H4 (cell line): ENCODE measurements around the gene PRDM15. TPM values are rescaled to one million over a fixed set of nuclear protein-coding genes. Genes with fewer than 3 reads are reported as not detected.

Experiments used
- DNase-seq: peaks from one replicate; pipeline ENCODE4 v3.0.0-alpha.2; 2015; ENCODE audit warnings: low spot score
- total RNA-seq: library from RNA; depleted of rRNA; stranded (reverse); fragments of >200 nt; shearing (Covaris generic); gene quantifications from 2 replicates; pipeline ENCODE4 v1.2.3, GENCODE V29; 2014

PRDM15 gene
- total RNA-seq, 1 experiment from 2014 or later = 2.4 TPM

DNA sequence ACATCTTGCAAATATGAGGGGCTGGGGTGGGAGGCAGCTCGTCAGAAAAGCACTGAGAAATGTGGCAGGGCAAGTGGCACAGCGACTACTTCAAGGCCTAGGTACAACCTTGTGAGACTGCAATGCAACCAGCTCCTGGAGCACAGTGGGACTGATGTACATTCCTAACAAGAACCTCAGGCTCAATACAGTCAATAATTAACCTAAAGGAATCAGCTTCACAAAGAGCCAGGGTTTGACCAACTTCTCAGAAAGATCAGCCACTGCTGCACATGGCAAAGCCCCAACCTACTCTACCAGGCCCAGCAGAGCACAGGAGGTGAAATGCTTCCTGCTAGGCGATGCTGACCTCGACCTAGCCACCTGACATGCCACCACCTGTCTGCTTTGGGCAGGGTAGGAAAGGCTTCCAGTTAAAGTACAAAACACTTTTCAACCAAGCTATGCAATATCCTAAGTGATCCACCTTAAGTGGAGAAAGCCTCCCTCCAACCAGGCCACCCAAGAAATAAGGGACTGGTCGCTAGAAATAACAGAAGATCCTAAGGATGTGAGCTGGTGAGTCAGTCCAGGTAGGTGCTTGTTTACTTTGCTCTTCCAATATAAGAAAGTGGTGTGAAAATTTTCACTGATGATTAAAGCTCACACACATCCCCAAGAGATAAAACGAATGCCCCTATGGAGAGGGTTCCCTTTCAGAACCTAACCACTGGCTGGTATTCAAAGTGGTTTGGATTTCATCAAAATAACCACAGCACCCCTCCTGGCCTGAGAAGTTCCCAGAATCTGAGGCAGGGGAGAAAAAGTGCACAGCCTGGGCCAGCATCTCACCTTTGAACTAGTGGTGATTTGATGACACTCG lies 114.4 kb downstream of the PRDM15 start:
- DNase-seq = no peak

DNA sequence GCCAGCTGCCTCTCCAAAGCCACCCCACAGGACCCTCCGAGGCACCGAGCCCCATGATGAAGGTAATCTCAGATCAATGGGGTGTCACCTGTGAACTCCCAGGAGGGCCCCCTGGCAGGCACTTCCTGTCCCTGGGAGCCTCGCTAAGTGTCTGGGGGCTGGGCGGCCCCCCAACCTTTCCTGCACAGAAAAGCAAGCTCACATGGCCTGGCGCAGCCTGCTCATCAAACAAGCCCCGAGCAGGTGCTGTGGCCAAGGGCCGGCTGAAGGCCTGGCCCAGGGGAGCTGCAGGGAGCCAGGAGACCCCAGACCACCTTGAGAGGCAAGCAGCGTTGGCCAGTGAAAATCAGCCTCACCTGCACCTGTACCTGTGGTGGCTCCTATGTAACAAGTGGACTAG lies 115.1 kb downstream of the PRDM15 start:
- no peak for DNase-seq

DNA sequence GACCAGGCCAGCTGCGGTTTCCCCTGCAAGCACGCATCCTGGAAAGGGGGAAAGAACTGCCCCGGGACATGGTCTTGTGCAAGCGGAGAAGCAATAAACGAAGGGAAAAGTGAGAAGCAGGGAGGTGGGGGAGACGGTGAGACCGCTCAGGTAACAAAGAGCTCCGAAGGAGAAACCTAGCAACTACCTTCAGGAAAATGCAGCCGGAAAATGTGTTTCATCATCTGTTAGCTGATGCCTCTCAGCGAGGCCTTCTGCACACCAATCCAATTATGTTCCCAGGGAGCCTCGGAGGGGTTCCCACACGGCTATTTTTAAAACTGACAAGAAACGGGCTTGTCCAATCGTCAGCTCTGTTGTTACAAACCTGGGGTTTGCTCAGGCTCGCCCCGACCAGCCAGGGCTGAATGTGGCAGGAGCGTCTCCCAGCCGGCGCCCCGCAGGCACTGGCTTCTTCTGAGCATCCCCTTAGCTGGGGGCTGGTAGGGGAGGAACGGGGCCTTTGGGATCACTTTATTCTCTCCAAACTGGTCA lies 115.7 kb downstream of the PRDM15 start:
- DNase-seq = peak; percentile 80

- DNase-seq = no peak
Measured at GRCh38 chr21:41762753-41763152, 116.4 kb downstream of the PRDM15 start.

GRCh38 chr21:41761934-41762635 lies 117.1 kb downstream of the PRDM15 start:
- no peak for DNase-seq

- peak; percentile 83 for DNase-seq
Measured at GRCh38 chr21:41761211-41761933, 117.8 kb downstream of the PRDM15 start.

GRCh38 chr21:41760411-41760810 lies 118.7 kb downstream of the PRDM15 start:
- DNase-seq = no peak

GRCh38 chr21:41759926-41760325 lies 119.2 kb downstream of the PRDM15 start:
- no peak for DNase-seq

DNA sequence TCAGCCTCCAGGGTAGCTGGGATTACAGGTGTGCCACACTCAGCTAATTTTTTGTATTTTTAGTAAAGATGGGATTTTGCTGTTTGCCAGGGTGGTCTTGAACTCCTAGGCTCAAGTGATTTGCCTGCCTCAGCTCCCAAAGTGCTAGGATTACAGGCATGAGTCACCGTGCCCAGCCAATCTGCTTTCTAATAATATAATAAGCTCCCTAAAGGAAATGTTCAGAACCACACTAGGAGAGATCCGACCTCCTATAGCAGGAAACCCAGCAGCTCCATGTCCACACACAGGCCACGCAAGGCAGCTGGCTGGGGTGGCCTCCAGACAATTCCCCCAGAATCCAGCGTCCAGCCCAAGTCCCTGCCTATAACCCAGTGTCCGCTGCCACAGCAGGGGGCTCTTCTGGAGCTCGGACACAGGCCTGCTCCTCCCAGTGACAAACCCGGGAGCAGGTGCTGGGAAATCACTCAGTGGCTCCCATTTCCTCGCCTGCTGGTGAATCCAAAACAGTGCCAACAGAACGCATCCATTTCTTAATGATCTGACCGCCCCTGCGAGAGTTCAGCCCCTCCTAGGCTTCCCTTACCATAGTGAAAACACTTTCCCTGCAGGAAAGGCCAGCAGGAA lies 119.8 kb downstream of the PRDM15 start:
- peak; percentile 81 for DNase-seq

DNA sequence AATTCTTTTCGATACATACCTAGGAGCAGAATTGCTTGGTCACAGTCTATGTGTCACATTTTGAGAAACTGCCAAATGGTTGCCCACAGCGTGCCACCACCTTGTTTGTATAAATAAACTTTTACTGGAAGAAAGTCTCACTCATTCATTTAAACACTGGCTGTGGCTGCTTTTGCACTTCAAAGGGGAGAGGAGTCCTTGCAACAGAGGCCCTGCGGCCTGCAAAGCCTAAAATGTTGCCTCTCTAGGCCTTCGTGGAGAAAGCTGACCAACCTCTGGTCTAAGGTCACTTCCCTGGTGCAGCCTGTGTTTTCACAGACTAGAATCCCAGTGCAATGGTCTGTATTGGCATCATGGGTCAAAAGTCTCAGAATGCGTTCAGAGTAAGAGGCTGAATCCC lies 120.6 kb downstream of the PRDM15 start:
- DNase-seq = peak; percentile 99

GRCh38 chr21:41755934-41756773 lies 123.0 kb downstream of the PRDM15 start:
- DNase-seq = peak; percentile 39

DNA sequence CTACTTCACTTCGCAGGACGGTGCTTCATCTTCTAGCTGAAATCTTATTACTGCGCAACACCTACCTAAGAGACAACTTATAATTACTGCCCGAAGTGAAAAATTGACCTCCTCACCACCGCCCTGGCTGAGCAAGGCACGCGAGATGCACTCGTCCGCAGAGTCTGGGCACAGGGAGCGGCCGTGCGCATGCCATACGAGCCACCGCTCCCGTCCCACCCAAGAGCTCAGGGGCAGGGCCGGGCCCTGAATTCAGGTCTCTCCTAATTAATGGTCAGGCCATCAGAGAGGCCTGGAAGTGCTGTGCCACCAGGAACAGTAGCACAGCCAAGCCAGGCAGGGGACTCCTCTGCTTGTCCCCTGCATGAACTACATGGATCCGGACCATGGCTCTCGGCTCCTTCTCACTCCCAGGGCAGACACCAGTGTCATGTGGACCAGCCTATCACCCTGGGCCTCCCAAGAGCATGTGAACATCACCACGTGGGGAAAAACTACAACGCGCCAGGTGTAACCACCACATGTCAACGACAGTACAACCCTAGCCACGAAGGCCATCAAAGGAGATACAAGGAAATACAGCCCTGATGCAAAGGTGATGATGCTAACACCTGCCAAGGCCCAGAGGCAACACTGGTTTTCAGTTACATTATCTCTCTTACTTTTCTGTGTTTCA lies 123.7 kb downstream of the PRDM15 start:
- DNase-seq = no peak

GRCh38 chr21:41754479-41754891 lies 124.7 kb downstream of the PRDM15 start:
- DNase-seq = peak; percentile 74

DNA sequence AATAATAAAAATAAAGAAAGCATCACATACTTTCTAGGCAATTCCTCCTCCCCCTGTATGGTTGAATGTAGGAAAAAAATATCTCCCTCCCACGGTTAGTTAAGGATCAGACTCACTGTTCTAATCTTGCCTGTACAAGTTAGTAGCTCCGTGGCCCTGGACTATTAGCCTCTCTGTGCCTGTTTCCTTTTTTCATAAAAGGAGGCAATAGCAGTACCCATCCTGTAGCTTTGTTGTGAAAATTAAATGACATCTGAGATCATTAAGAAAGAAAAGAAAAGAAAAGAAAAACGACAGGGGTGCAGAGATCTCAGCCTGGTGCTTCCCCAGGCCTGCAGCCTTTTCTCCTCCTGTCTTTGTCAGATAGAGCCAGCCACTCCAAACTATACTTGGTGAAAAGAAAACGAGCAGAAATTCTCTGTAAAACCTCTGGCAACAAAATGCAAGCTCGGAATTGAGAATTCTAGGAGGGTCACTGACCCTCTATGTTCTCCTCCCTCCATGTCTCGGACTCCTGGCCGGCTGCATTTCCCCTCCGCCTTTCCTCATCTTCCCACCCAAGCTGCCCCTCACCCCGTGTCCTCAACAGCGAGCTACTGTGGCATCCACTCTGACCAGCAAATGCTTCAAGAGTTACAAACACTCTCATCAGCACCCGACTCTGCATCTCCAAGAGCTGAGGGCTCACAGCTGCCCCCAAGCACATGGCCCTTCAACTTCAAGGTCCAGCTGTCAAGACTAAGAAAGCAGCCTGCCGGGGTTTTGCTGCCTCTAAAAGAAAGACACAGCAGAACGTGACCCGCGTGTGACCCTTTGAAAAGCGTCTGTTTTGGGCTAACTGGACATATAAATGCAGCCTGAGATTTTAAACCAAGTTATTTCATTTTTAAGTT lies 125.9 kb downstream of the PRDM15 start:
- DNase-seq = no peak

GRCh38 chr21:41752231-41752681 lies 126.9 kb downstream of the PRDM15 start:
- peak; percentile 94 for DNase-seq

- DNase-seq = no peak
Measured at GRCh38 chr21:41751611-41752011, 127.5 kb downstream of the PRDM15 start.

GRCh38 chr21:41750532-41751151 lies 128.5 kb downstream of the PRDM15 start:
- no peak for DNase-seq

DNA sequence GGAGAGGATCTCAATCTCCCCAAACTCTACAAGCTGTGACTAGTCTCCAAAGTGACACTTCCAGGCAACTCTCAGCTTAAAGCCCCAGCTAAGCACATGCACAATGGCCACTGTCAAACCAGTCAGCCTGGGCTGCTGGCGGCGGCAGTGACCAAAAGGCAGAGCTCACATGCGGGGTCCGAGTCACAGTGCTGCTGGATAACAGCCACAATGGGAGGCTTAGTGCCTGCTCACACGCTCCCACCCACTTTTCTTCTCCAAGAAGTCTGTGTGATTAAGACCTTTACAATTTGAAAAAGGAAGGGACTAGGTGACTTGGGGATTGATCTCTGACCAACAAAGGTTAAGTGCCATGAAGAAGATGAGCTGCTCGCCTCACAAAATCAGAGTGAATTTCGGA lies 129.1 kb downstream of the PRDM15 start:
- no peak for DNase-seq

- DNase-seq = no peak
Measured at GRCh38 chr21:41749286-41749685, 129.9 kb downstream of the PRDM15 start.
